HEK293 (cell line): Measurements from ENCODE around the gene ACAD9.

ENCODE experiments used
- BCL11B ChIP-seq: fragments of 450-650 bp; formaldehyde crosslinking; IDR thresholded peaks from 2 replicates; pipeline ENCODE4 v1.5.1; 2016; ENCODE audit warnings: low read depth, missing biosample characterization, missing genetic modification characterization
- GLIS1 ChIP-seq: fragments of 450-650 bp; formaldehyde crosslinking; IDR thresholded peaks from 2 replicates; pipeline ENCODE4 v1.5.1; 2016; ENCODE audit warnings: missing biosample characterization, missing genetic modification characterization
- GLIS2 ChIP-seq: fragments of 450-650 bp; formaldehyde crosslinking; IDR thresholded peaks from 2 replicates; pipeline ENCODE4 v1.5.1; 2016; ENCODE audit warnings: missing biosample characterization, missing genetic modification characterization
- KLF10 ChIP-seq: fragments of 450-650 bp; IDR thresholded peaks from 2 replicates; pipeline ENCODE4 v1.5.1; 2018; ENCODE audit warnings: missing biosample characterization, mild to moderate bottlenecking, missing genetic modification characterization
- KLF8 ChIP-seq: fragments of 450-650 bp; formaldehyde crosslinking; IDR thresholded peaks from 2 replicates; pipeline ENCODE4 v1.5.1; 2016; ENCODE audit warnings: missing biosample characterization, missing genetic modification characterization
- KLF9 ChIP-seq: fragments of 450-650 bp; formaldehyde crosslinking; IDR thresholded peaks from 2 replicates; pipeline ENCODE4 v1.5.1; 2016; ENCODE audit warnings: missing biosample characterization, missing genetic modification characterization, low read depth
- REPIN1 ChIP-seq: fragments of 450-650 bp; formaldehyde crosslinking; IDR thresholded peaks from 2 replicates; pipeline ENCODE4 v1.5.1; 2017; ENCODE audit warnings: missing biosample characterization, missing genetic modification characterization, low read depth
- SCRT2 ChIP-seq: fragments of 450-650 bp; formaldehyde crosslinking; IDR thresholded peaks from 2 replicates; pipeline ENCODE4 v1.5.1; 2016; ENCODE audit warnings: missing biosample characterization, missing genetic modification characterization
- ZBTB10 ChIP-seq: fragments of 450-650 bp; formaldehyde crosslinking; IDR thresholded peaks from 2 replicates; pipeline ENCODE4 v1.5.1; 2016; ENCODE audit warnings: missing biosample characterization, missing genetic modification characterization
- ZBTB11 ChIP-seq: fragments of 450-650 bp; formaldehyde crosslinking; conservative IDR thresholded peaks from 2 replicates; pipeline ENCODE4 v1.5.1; 2016; ENCODE audit warnings: low read depth, missing biosample characterization, missing genetic modification characterization
- ZBTB48 ChIP-seq: fragments of 450-650 bp; formaldehyde crosslinking; IDR thresholded peaks from 2 replicates; pipeline ENCODE4 v1.5.1; 2016; ENCODE audit warnings: missing biosample characterization, missing genetic modification characterization
- ZBTB8A ChIP-seq: fragments of 450-650 bp; formaldehyde crosslinking; IDR thresholded peaks from 2 replicates; pipeline ENCODE4 v1.5.1; 2016; ENCODE audit warnings: missing biosample characterization, missing genetic modification characterization
- ZEB2 ChIP-seq: fragments of 450-650 bp; formaldehyde crosslinking; IDR thresholded peaks from 2 replicates; pipeline ENCODE4 v1.5.1; 2016; ENCODE audit warnings: missing biosample characterization, missing genetic modification characterization
- ZFHX2 ChIP-seq: fragments of 450-650 bp; formaldehyde crosslinking; conservative IDR thresholded peaks from 2 replicates; pipeline ENCODE4 v1.5.1; 2016; ENCODE audit warnings: missing biosample characterization, missing genetic modification characterization
- ZIC2 ChIP-seq: fragments of 450-650 bp; formaldehyde crosslinking; IDR thresholded peaks from 2 replicates; pipeline ENCODE4 v1.5.1; 2016; ENCODE audit warnings: missing biosample characterization, missing genetic modification characterization
- ZNF10 ChIP-seq: fragments of 450-650 bp; formaldehyde crosslinking; IDR thresholded peaks from 2 replicates; pipeline ENCODE4 v1.5.1; 2017; ENCODE audit warnings: missing biosample characterization, missing genetic modification characterization
- ZNF138 ChIP-seq: fragments of 450-650 bp; formaldehyde crosslinking; IDR thresholded peaks from 2 replicates; pipeline ENCODE4 v1.5.1; 2016; ENCODE audit warnings: missing biosample characterization, missing genetic modification characterization, borderline replicate concordance
- ZNF184 ChIP-seq: fragments of 450-650 bp; IDR thresholded peaks from 2 replicates; pipeline ENCODE4 v1.5.1; 2018; ENCODE audit warnings: missing biosample characterization, mild to moderate bottlenecking, missing genetic modification characterization
- ZNF335 ChIP-seq: fragments of 450-650 bp; formaldehyde crosslinking; conservative IDR thresholded peaks from 2 replicates; pipeline ENCODE4 v1.5.1; 2016; ENCODE audit warnings: missing biosample characterization, missing genetic modification characterization
- ZNF394 ChIP-seq: fragments of 450-650 bp; formaldehyde crosslinking; IDR thresholded peaks from 2 replicates; pipeline ENCODE4 v1.5.1; 2016; ENCODE audit warnings: missing biosample characterization, missing genetic modification characterization, mild to moderate bottlenecking, moderate library complexity, borderline replicate concordance
- ZNF48 ChIP-seq: fragments of 450-650 bp; formaldehyde crosslinking; IDR thresholded peaks from 2 replicates; pipeline ENCODE4 v1.5.1; 2016; ENCODE audit warnings: missing biosample characterization, missing genetic modification characterization
- ZNF544 ChIP-seq: fragments of 450-650 bp; formaldehyde crosslinking; IDR thresholded peaks from 2 replicates; pipeline ENCODE4 v1.5.0; 2017; ENCODE audit warnings: missing biosample characterization, missing genetic modification characterization
- ZNF76 ChIP-seq: fragments of 450-650 bp; formaldehyde crosslinking; IDR thresholded peaks from 2 replicates; pipeline ENCODE4; 2016; ENCODE audit warnings: low read depth, missing biosample characterization, missing genetic modification characterization, borderline replicate concordance
- ZSCAN18 ChIP-seq: fragments of 450-650 bp; formaldehyde crosslinking; IDR thresholded peaks from 2 replicates; pipeline ENCODE4 v1.5.1; 2016; ENCODE audit warnings: missing biosample characterization, missing genetic modification characterization
- ZXDB ChIP-seq: fragments of 450-650 bp; formaldehyde crosslinking; IDR thresholded peaks from 2 replicates; pipeline ENCODE4 v1.5.1; 2016; ENCODE audit warnings: missing biosample characterization, missing genetic modification characterization
- TF ChIP-seq, protein P1 (sequence below): fragments of 450-650 bp; formaldehyde crosslinking; IDR thresholded peaks from 2 replicates; pipeline ENCODE4 v1.5.1; 2016; ENCODE audit warnings: missing biosample characterization, missing genetic modification characterization
- TF ChIP-seq, protein P2 (sequence below): fragments of 450-650 bp; formaldehyde crosslinking; IDR thresholded peaks from 2 replicates; pipeline ENCODE4; 2016; ENCODE audit warnings: missing biosample characterization, missing genetic modification characterization
- TF ChIP-seq, protein P3 (sequence below): IDR thresholded peaks from 2 replicates; pipeline ENCODE4 v1.6.1; 2011; ENCODE audit warnings: mild to moderate bottlenecking, low read depth, low read length, borderline replicate concordance

ACAD9 gene

GRCh38 chr3:128879125-128879969 lies at the start of gene ACAD9 (continued):
- TF ChIP-seq, protein P1, sequence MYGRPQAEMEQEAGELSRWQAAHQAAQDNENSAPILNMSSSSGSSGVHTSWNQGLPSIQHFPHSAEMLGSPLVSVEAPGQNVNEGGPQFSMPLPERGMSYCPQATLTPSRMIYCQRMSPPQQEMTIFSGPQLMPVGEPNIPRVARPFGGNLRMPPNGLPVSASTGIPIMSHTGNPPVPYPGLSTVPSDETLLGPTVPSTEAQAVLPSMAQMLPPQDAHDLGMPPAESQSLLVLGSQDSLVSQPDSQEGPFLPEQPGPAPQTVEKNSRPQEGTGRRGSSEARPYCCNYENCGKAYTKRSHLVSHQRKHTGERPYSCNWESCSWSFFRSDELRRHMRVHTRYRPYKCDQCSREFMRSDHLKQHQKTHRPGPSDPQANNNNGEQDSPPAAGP (tag by site-specific recombination) = peak; percentile 67
- TF ChIP-seq KLF8 (peak; percentile 81), ZNF10 (tag by site-specific recombination) (peak; percentile 90), ZNF335 (tag by site-specific recombination) (peak; percentile 60; the same call in 1 of the 2 replicates), ZBTB8A (tag by site-specific recombination) (peak; percentile 58; the same call in 1 of the 2 replicates), ZNF76 (peak; percentile 71), ZXDB (tag by site-specific recombination) (peak; percentile 94), ZBTB11 (0 out of 2 replicates have a peak, but pooled peaks have one; percentile 13), ZNF48 (tag by site-specific recombination) (no peak), ZEB2 (peak; percentile 83), KLF9 (tag by site-specific recombination) (peak; percentile 62), ZNF394 (tag by site-specific recombination) (peak; percentile 34; the same call in 1 of the 2 replicates), ZNF544 (no peak), REPIN1 (tag by site-specific recombination) (no peak), ZNF138 (tag by site-specific recombination) (no peak), GLIS1 (tag by site-specific recombination) (peak; percentile 99), BCL11B (tag by site-specific recombination) (peak; percentile 15; the same call in 1 of the 2 replicates), ZNF184 (no peak), ZSCAN18 (0 out of 2 replicates have a peak, but pooled peaks have one; percentile 19), KLF10 (tag by site-specific recombination) (peak; percentile 48; the same call in 1 of the 2 replicates), ZBTB10 (no peak), ZIC2 (tag by site-specific recombination) (peak; percentile 92), GLIS2 (tag by site-specific recombination) (peak; percentile 99), ZFHX2 (peak; percentile 95), SCRT2 (peak; percentile 85), ZBTB48 (peak; percentile 97)
- TF ChIP-seq, protein P2, sequence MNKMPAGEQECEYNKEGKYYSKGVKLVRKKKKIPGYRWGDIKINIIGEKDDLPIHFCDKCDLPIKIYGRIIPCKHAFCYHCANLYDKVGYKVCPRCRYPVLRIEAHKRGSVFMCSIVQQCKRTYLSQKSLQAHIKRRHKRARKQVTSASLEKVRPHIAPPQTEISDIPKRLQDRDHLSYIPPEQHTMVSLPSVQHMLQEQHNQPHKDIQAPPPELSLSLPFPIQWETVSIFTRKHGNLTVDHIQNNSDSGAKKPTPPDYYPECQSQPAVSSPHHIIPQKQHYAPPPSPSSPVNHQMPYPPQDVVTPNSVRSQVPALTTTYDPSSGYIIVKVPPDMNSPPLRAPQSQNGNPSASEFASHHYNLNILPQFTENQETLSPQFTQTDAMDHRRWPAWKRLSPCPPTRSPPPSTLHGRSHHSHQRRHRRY (tag by site-specific recombination) = no peak
- TF ChIP-seq, protein P3, sequence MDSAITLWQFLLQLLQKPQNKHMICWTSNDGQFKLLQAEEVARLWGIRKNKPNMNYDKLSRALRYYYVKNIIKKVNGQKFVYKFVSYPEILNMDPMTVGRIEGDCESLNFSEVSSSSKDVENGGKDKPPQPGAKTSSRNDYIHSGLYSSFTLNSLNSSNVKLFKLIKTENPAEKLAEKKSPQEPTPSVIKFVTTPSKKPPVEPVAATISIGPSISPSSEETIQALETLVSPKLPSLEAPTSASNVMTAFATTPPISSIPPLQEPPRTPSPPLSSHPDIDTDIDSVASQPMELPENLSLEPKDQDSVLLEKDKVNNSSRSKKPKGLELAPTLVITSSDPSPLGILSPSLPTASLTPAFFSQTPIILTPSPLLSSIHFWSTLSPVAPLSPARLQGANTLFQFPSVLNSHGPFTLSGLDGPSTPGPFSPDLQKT = no peak
